Lower leg skin (tissue), 4 donors: ENCODE data around the gene MRPL10. TPM values are rescaled to one million over a fixed set of nuclear protein-coding genes. Genes with fewer than 3 reads are reported as not detected.

Source experiments
- DNase-seq, 2 donors: peaks; one replicate each; pipeline ENCODE4 v3.0.0-alpha.2; 2019; ENCODE audit warnings: low spot score in 2 of 2
- H3K4me3 ChIP-seq: fragments of 200-600 bp; sonication (generic); 2 replicates; pipeline ENCODE4 v1.5.1; 2017; ENCODE audit warnings: mild to moderate bottlenecking, low read depth; ENCODE audit not compliant: poor library complexity, severe bottlenecking
- POLR2A ChIP-seq, 2 donors: fragments of 450-650 bp; IDR thresholded peaks; one replicate each; pipeline ENCODE4 v1.6.1; 2016 to 2017; ENCODE audit warnings: antibody characterized with exemption in 2 of 2, mild to moderate bottlenecking in 1 of 2, moderate library complexity in 1 of 2
- whole genome bisulfite sequencing, 2 donors: methylation state at CpG; one replicate each; pipeline ENCODE4 v1.1.5; 2018; 5-methylcytosine and 5-hydroxymethylcytosine counted together
- intact Hi-C: fragments of 100-400 bp; cut with DNase I; formaldehyde crosslinking; loops from one replicate; pipeline ENCODE4 v1.15.0; 2023; ENCODE audit warnings: low total_unique reads
- total RNA-seq, 4 donors: library from RNA; depleted of rRNA; stranded (reverse); fragments of >200 nt; gene quantifications; one replicate each; pipeline ENCODE4 v1.1.0, GENCODE V29; 2016
- TF ChIP-seq, protein P1 (sequence below), 3 donors: fragments of 450-650 bp; IDR thresholded peaks; one replicate each; pipeline ENCODE4 v1.5.1; 2016; ENCODE audit warnings: antibody characterized with exemption in 3 of 3, mild to moderate bottlenecking in 3 of 3, moderate library complexity in 2 of 3

The MRPL10 gene
- total RNA-seq, 4 donors from 2014 or later, result 25.3 to 35.4 (median 30.2) TPM

DNA sequence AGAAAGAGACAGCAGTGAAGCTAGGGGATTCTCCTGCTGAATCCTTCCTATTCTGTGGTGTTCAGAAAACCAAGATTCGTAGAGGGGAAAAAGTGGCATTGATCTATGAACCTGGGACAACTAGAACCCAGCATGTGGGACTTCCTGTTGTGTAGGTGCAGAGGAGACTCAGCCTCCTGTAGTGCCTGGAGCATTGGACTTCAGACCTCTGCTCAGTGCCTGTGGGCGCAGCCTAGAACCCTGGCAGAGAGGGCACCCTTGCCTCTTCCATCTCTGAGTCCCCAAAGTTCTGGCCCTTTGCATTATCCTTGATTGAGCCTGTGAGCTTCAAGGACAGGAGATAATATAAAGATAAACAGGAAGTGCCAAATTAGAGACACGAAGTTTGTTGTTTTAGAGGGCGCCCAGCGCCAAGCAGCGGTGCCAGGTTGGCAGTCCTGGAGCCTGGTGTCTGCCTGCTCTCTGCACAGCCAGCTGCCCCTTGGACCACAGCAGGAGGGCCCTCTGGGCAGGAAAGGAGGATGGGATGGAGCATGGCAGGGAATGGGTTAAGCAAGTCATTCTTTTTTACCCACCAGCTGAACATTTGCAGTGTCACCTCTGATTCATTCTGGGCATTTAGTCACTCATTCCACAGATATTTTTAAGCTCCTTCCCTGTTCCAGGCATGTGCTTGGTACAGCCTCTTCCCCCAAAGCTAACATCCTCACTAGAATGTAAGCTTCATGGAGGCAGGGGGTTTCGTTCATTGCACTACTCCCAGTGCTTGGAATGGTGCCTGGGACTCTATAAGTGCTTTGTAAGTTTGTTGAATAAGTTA lies 31.5 kb upstream of the MRPL10 start:
- 50 to 64% methylated on average over 7 of the region's 7 CpGs for WGBS, 2 donors
- TF ChIP-seq, protein P1, sequence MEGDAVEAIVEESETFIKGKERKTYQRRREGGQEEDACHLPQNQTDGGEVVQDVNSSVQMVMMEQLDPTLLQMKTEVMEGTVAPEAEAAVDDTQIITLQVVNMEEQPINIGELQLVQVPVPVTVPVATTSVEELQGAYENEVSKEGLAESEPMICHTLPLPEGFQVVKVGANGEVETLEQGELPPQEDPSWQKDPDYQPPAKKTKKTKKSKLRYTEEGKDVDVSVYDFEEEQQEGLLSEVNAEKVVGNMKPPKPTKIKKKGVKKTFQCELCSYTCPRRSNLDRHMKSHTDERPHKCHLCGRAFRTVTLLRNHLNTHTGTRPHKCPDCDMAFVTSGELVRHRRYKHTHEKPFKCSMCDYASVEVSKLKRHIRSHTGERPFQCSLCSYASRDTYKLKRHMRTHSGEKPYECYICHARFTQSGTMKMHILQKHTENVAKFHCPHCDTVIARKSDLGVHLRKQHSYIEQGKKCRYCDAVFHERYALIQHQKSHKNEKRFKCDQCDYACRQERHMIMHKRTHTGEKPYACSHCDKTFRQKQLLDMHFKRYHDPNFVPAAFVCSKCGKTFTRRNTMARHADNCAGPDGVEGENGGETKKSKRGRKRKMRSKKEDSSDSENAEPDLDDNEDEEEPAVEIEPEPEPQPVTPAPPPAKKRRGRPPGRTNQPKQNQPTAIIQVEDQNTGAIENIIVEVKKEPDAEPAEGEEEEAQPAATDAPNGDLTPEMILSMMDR (IDR thresholded peaks at IDR 0.05), result no peak
- no peak for TF ChIP-seq POLR2A (IDR thresholded peaks at IDR 0.05)
- DNase-seq, result no peak
- H3K4me3 ChIP-seq, result no peak overlapping the region
- intact Hi-C loops, result no loop called here

DNA sequence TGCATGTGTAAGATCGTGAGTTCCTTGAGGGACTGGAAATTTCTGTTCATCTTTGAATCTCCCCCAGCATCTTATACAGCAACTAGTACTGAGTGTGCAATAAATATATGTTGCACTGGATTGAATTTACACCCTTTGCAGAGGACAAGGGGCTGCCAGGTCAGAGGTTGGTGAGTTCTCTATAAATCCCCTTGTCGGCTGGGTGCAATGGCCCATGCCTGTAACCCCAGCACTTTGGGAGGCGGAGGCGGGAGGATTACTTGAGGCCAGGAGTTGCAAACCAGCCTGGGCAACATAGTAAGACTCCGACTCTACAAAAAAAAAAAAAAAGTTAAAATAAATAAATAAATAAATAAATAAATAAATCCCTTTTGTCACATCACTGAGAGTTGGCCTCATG lies 29.0 kb upstream of the MRPL10 start:
- TF ChIP-seq POLR2A (IDR thresholded peaks at IDR 0.05), result no peak
- TF ChIP-seq, protein P1 (IDR thresholded peaks at IDR 0.05), result no peak
- no peak overlapping the region for H3K4me3 ChIP-seq
- intact Hi-C loops, result no loop called here
- 81 to 89% methylated on average over 5 of the region's 5 CpGs for WGBS, 2 donors
- DNase-seq, result no peak

DNA sequence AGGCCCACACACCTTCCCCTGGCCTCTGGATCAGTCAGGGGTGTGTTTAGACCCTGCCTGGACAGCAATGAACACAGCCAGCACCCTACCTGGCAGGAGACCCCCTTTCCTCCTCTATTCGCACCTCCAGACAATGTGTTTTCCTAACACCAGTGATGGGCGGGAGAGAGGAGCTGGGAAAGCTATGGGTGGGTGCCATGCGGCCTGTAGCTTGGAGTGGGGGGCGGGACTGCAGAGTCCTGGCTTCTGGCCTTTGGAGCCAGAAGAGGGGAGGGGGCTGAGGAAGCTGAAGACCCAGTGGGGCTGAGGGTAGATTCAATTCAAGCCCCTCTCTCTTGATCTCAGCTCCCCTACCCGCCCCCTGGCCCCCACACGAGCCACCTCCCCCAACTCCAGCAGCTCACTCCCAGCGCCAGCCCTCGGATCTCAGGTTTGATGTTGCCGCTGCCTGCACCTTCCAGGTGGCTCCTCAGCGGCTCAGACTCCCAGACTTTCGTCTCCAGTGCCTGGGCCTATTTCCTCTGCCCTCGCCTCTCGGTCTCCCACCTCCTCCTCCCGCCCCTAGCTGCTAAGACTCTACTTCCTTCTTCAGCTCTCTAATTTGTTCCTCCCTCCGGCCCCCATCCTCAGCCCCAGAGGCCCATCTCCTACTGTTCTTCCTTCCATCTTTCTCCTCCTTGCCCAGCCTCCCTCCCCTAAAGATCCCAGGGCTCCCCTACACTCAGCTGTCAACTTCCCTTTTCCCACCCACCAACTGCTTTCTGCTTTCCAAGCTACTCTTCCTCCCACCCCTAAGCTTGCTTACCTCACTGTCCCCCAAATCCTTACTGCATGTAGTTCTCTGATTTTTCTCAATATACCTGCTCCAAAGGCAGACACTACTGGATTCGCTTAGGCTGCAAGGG lies 26.5 kb upstream of the MRPL10 start:
- DNase-seq, result no peak
- intact Hi-C loops, result no loop called here
- TF ChIP-seq POLR2A (IDR thresholded peaks at IDR 0.05), result no peak
- WGBS, 2 donors, result 77 to 78% methylated on average over 16 of the region's 16 CpGs
- H3K4me3 ChIP-seq, result no peak overlapping the region

DNA sequence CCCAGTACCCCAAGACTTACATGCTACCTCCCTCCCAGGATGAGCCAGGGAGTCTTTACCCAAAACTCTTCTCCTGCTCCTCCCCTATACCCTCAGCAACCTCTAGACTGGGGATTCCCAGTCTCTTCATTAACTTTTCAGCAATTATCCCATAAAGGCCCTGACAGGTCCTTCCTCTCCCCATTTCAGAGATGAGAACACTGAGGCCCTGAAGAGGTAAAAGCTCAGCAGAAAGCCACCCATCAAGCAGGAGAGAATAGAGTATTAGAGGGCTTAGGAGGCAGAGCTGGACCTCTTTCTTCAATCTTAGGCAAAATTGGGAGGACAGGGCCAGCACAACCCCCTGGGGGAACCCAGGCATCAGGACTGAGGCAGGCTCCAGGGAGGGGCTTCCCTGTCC lies 25.5 kb upstream of the MRPL10 start:
- DNase-seq, result no peak
- intact Hi-C loops, result no loop called here
- TF ChIP-seq, protein P1 (IDR thresholded peaks at IDR 0.05), result no peak
- no peak for TF ChIP-seq POLR2A (IDR thresholded peaks at IDR 0.05)
- H3K4me3 ChIP-seq, result no peak overlapping the region

DNA sequence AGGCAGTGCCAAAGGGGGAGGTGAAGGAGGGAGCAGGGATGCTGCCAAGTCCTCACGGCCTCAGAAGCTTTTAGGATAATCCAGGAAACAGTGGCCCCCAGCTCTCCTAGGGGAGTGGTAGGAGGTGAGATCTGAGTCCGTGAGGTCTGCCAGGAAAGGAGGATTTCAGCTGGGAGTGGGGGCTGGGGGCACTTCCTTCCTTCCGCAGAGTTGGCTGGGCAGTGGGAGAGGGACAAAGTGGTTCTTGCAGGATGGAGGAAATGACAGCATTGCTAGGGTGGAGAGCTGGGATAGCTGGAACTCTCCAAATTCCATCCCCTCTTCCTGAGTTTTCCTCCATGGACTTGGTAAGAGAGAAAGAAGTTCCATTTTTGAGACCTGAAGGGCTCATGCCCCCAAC lies 24.4 kb upstream of the MRPL10 start:
- no peak overlapping the region for H3K4me3 ChIP-seq
- no peak for TF ChIP-seq POLR2A (IDR thresholded peaks at IDR 0.05)
- TF ChIP-seq, protein P1 (IDR thresholded peaks at IDR 0.05), result no peak
- 40 to 50% methylated on average over 3 of the region's 3 CpGs for WGBS, 2 donors
- intact Hi-C loops, result no loop called here
- no peak for DNase-seq

DNA sequence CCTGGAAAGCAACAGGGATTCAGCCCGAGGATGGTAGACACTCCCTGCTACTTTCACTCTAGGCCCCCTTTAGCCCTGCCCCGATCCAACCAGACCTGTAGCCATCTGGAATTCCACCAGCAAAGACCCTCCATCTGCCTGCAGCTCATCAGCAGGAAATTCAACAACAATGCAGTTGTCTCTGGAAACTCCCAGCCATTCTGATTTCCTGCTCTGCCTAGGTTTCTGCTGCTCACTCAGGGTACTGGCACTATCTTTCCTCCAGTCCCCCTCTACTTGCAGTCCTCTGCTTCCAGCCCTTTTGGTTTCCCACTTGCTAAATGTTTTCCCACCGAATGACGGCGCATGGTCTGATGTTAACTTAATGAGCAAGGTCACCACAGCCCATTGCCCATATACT lies 22.3 kb upstream of the MRPL10 start:
- no peak overlapping the region for H3K4me3 ChIP-seq
- intact Hi-C loops, result no loop called here
- no peak for TF ChIP-seq POLR2A (IDR thresholded peaks at IDR 0.05)
- TF ChIP-seq, protein P1 (IDR thresholded peaks at IDR 0.05), result no peak
- WGBS, 2 donors, result 34 to 56% methylated on average over 5 of the region's 5 CpGs
- no peak for DNase-seq
